IMR-90 (cell line): ENCODE measurements around the gene KLHL13. TPM values are rescaled to one million over a fixed set of nuclear protein-coding genes. Genes with fewer than 3 reads are reported as not detected.

Experiments used
- ATAC-seq: fragments of 200-7000 bp; cut with Tn5 transposase; 2 replicates; pipeline ENCODE4 v1.9.1; 2020; ENCODE audit warnings: low read depth, mild to moderate bottlenecking, moderate library complexity
- BruUV-seq: library from RNA; stranded (reverse); fragments of 400-500 nt; replicated peaks from 2 replicates; lab custom pipeline; 2021; lab: Mats Ljungman, UMichigan
- CTCF ChIA-PET: fragments of 300-600 bp; formaldehyde crosslinking; extraction: SDS; loops from one replicate; lab custom pipeline; 2021; ENCODE audit warnings: antibody characterized with exemption; lab: Yijun Ruan, JAX
- POLR2A ChIA-PET: fragments of 300-600 bp; sonication (Branson Sonifier 250); formaldehyde crosslinking; loops from one replicate; lab custom pipeline; 2022; ENCODE audit warnings: antibody characterized with exemption; ENCODE audit not compliant: unreplicated experiment; lab: Charles Lee
- DNase-seq: peaks from one replicate; pipeline ENCODE4 v3.0.0; 2013
- H2AFZ ChIP-seq: replicated peaks from 2 replicates; pipeline ENCODE3; 2013; ENCODE audit warnings: low read length, mild to moderate bottlenecking; ENCODE audit not compliant: poor library complexity
- H2AK5ac ChIP-seq: 2 replicates; pipeline ENCODE4 v1.6.1; 2013; ENCODE audit warnings: low read depth, low read length, inconsistent platforms
- H2AK9ac ChIP-seq: replicated peaks from 2 replicates; pipeline ENCODE3; 2013; ENCODE audit warnings: mild to moderate bottlenecking, low read depth, low read length, moderate library complexity; ENCODE audit not compliant: poor library complexity
- H2BK120ac ChIP-seq: 2 replicates; pipeline ENCODE4 v1.6.1; 2013; ENCODE audit warnings: low read depth, low read length, inconsistent platforms
- H2BK15ac ChIP-seq: 3 replicates; pipeline ENCODE4 v1.6.1; 2013; ENCODE audit warnings: low read depth, low read length, inconsistent platforms
- H2BK20ac ChIP-seq: 2 replicates; pipeline ENCODE4 v1.6.1; 2013; ENCODE audit warnings: low read depth, mild to moderate bottlenecking, inconsistent platforms, low read length, moderate library complexity
- H2BK5ac ChIP-seq: 2 replicates; pipeline ENCODE4 v1.6.1; 2013; ENCODE audit warnings: mild to moderate bottlenecking, low read depth, low read length, inconsistent platforms; ENCODE audit not compliant: poor library complexity, severe bottlenecking
- H3K14ac ChIP-seq: replicated peaks from 2 replicates; pipeline ENCODE4 v1.6.1; 2013; ENCODE audit warnings: low read depth, low read length, inconsistent platforms
- H3K18ac ChIP-seq: 2 replicates; pipeline ENCODE4 v1.6.1; 2013; ENCODE audit warnings: low read depth, low read length, control low read depth
- H3K23ac ChIP-seq: 2 replicates; pipeline ENCODE4 v1.6.1; 2013; ENCODE audit warnings: low read depth, low read length, inconsistent platforms
- H3K27ac ChIP-seq: 2 replicates; pipeline ENCODE4 v1.5.1; 2013; ENCODE audit warnings: mild to moderate bottlenecking, control low read depth, low read length; ENCODE audit not compliant: insufficient read depth
- H3K27me3 ChIP-seq: 2 replicates; pipeline ENCODE4 v1.6.1; 2013; ENCODE audit warnings: low read length; ENCODE audit not compliant: control insufficient read depth, insufficient read depth
- H3K36me3 ChIP-seq: 2 replicates; pipeline ENCODE4 v1.6.1; 2013; ENCODE audit warnings: low read length, mixed read lengths; ENCODE audit not compliant: control insufficient read depth, insufficient read depth
- H3K4ac ChIP-seq: 2 replicates; pipeline ENCODE4 v1.6.1; 2013; ENCODE audit warnings: low read depth, low read length, inconsistent platforms
- H3K4me1 ChIP-seq: 2 replicates; pipeline ENCODE4 v1.6.1; 2013; ENCODE audit warnings: low read length, mixed read lengths; ENCODE audit not compliant: control insufficient read depth, insufficient read depth
- H3K4me2 ChIP-seq: 2 replicates; pipeline ENCODE4 v1.6.1; 2013; ENCODE audit warnings: low read depth, mild to moderate bottlenecking, control low read depth, low read length, moderate library complexity
- H3K4me3 ChIP-seq: 2 replicates; pipeline ENCODE4 v1.5.1; 2013; ENCODE audit warnings: low read depth, mild to moderate bottlenecking, control low read depth, low read length, moderate library complexity; ENCODE audit not compliant: insufficient read depth
- H3K56ac ChIP-seq: 2 replicates; pipeline ENCODE4 v1.6.1; 2013; ENCODE audit warnings: low read length, inconsistent platforms; ENCODE audit not compliant: insufficient read depth; ENCODE audit errors: extremely low read depth
- H3K79me1 ChIP-seq, 2 experiments: 2 replicates each; pipeline ENCODE4 v1.6.1; 2013; ENCODE audit warnings: low read length in 2 of 2, inconsistent platforms in 1 of 2, low read depth in 1 of 2
- H3K9ac ChIP-seq: 2 replicates; pipeline ENCODE4 v1.6.1; 2013; ENCODE audit warnings: low read depth, low read length, control low read depth
- H3K9me1 ChIP-seq: 2 replicates; pipeline ENCODE4 v1.6.1; 2013; ENCODE audit warnings: low read length, inconsistent platforms; ENCODE audit not compliant: insufficient read depth
- H3K9me3 ChIP-seq: 2 replicates; pipeline ENCODE4 v1.6.1; 2013; ENCODE audit warnings: low read length; ENCODE audit not compliant: control insufficient read depth, insufficient read depth
- H4K20me1 ChIP-seq: 2 replicates; pipeline ENCODE4 v1.6.1; 2013; ENCODE audit warnings: low read length, inconsistent platforms; ENCODE audit not compliant: insufficient read depth
- H4K5ac ChIP-seq: 2 replicates; pipeline ENCODE4 v1.6.1; 2013; ENCODE audit warnings: mild to moderate bottlenecking, low read depth, low read length, control low read depth
- H4K8ac ChIP-seq, 2 experiments: 2 replicates each; pipeline ENCODE4 v1.6.1; 2013; ENCODE audit warnings: low read depth in 2 of 2, low read length in 2 of 2, control low read depth in 1 of 2, inconsistent platforms in 1 of 2
- H4K91ac ChIP-seq: 2 replicates; pipeline ENCODE4 v1.6.1; 2013; ENCODE audit warnings: low read depth, low read length, inconsistent platforms; ENCODE audit not compliant: insufficient read depth
- CEBPB ChIP-seq: IDR thresholded peaks from 2 replicates; pipeline ENCODE4 v1.6.1; 2012; ENCODE audit warnings: low read depth, low read length, improper control_type of control experiment
- ELK1 ChIP-seq: fragments of 150-350 bp; IDR thresholded peaks from 2 replicates; pipeline ENCODE4 v1.6.1; 2016; ENCODE audit warnings: low read depth, mild to moderate bottlenecking, low read length, moderate library complexity, borderline replicate concordance
- FOS ChIP-seq: fragments of 150-350 bp; IDR thresholded peaks from 2 replicates; pipeline ENCODE4 v1.6.1; 2016; ENCODE audit warnings: low read depth, low read length
- MAFK ChIP-seq: IDR thresholded peaks from 2 replicates; pipeline ENCODE4 v1.6.1; 2012; ENCODE audit warnings: low read depth, low read length, improper control_type of control experiment
- MXI1 ChIP-seq: IDR thresholded peaks from 2 replicates; pipeline ENCODE4 v1.6.1; 2012; ENCODE audit warnings: low read depth, mild to moderate bottlenecking, low read length, moderate library complexity, borderline replicate concordance
- POLR2A ChIP-seq: IDR thresholded peaks from 2 replicates; pipeline ENCODE4 v1.6.1; 2012; ENCODE audit warnings: mild to moderate bottlenecking, low read depth, low read length
- RAD21 ChIP-seq: IDR thresholded peaks from 2 replicates; pipeline ENCODE4 v1.6.1; 2012; ENCODE audit warnings: low read length, improper control_type of control experiment
- RFX5 ChIP-seq: IDR thresholded peaks from 2 replicates; pipeline ENCODE4 v1.8.0; 2012; ENCODE audit warnings: low read depth, mild to moderate bottlenecking, low read length, moderate library complexity
- SMC3 ChIP-seq: fragments of 150-350 bp; IDR thresholded peaks from 2 replicates; pipeline ENCODE4 v1.6.1; 2016; ENCODE audit warnings: low read depth, mild to moderate bottlenecking, antibody characterized with exemption, low read length, moderate library complexity
- WGBS, 2 experiments: methylation state at CpG; one replicate each; pipeline versions ENCODE4 v1.1.5 to v1.1.7; 2013; ENCODE audit warnings: missing lambda C conversion rate in 2 of 2; ENCODE audit not compliant: insufficient read length in 1 of 2; ENCODE audit errors: extremely low coverage in 2 of 2; 5-methylcytosine and 5-hydroxymethylcytosine counted together
- dilution Hi-C: fragments of 300-500 bp; cut with HindIII; formaldehyde crosslinking; loops from one replicate; pipeline ENCODE4 v1.14.3; 2018; ENCODE audit warnings: low sequenced_read_pairs; ENCODE audit not compliant: unreplicated experiment
- in situ Hi-C: fragments of 300-500 bp; cut with MboI; formaldehyde crosslinking; loops from 3 replicates; pipeline ENCODE4 v1.14.3; 2019; ENCODE audit warnings: low sequenced_read_pairs, inconsistent platforms, mixed read lengths
- intact Hi-C: fragments of 100-400 bp; cut with micrococcal nuclease; formaldehyde crosslinking; loops from 2 replicates; pipeline ENCODE4 v1.10.0; 2022
- polyA plus RNA-seq, 3 experiments: library from polyadenylated mRNA; depleted of rRNA; stranded (reverse); fragments of >200 nt; gene quantifications; 2 replicates each; pipeline ENCODE4 v1.2.3, GENCODE V29; 2012; ENCODE audit warnings: low replicate concordance in 1 of 3
- total RNA-seq: library from RNA; depleted of rRNA; stranded (reverse); fragments of >200 nt; gene quantifications from 2 replicates; pipeline ENCODE4 v1.2.3, GENCODE V29; 2012

The KLHL13 gene
- total and polyA plus RNA-seq, 2 of the 4 experiments (the other 2 are of a cell fraction) = 4.0 to 12.5 TPM

- ChIA-PET POLR2A (no interaction called here), CTCF (no interaction called here)
- Histone ChIP-seq H3K23ac (no peak overlapping the region), H3K14ac (no peak overlapping the region), H4K5ac (no peak overlapping the region), H3K9ac (no peak overlapping the region), H2BK5ac (no peak overlapping the region), H3K9me3 (no peaks in the 10 kb centered on the region), H3K18ac (no peak overlapping the region), H3K56ac (no peak overlapping the region), H2AK5ac (no peak overlapping the region), H3K9me1 (no peaks in the 10 kb centered on the region), H3K4me2 (no peak overlapping the region), H3K4ac (no peak overlapping the region), H2AFZ (no peak overlapping the region), H2BK20ac (no peak overlapping the region), H3K36me3 (no peaks in the 10 kb centered on the region), H4K8ac (no peak overlapping the region), H4K20me1 (no peaks in the 10 kb centered on the region), H2BK120ac (no peak overlapping the region), H3K27ac (no peak overlapping the region), H3K4me1 (no peaks in the 10 kb centered on the region), H4K91ac (no peak overlapping the region), H3K79me1 (no peaks in the 10 kb centered on the region), H3K27me3 (no peaks in the 10 kb centered on the region), H2BK15ac (no peak overlapping the region), H3K4me3 (no peak overlapping the region), H2AK9ac (no peak overlapping the region)
- no TSS peak for BruUV-seq
- TF ChIP-seq ELK1 (no peak), MAFK (no peak), MXI1 (no peak), RFX5 (no peak), CEBPB (no peak), RAD21 (no peak), SMC3 (no peak), POLR2A (no peak), FOS (no peak)
- WGBS, 2 experiments = no CpG with 5 or more reads among the region's 1 CpG
- in situ Hi-C loops = no loop called here
- DNase-seq = peak; percentile 31
- dilution Hi-C loops = no loop called here
- ATAC-seq = no peak
- intact Hi-C loops = no loop called here
These were observed 206.4 kb downstream of the KLHL13 start for GRCh38 chrX:117910216-117910615.
